MCF 10A (cell line): ENCODE results near the gene YTHDF1. TPM values are rescaled to one million over a fixed set of nuclear protein-coding genes. Genes with fewer than 3 reads are reported as not detected.

Experiments used
- BruUV-seq: library from RNA; stranded (reverse); fragments of 400-500 nt; replicated peaks from 2 replicates; lab custom pipeline; 2021; lab: Mats Ljungman, UMichigan
- CTCF ChIA-PET: fragments of 300-600 bp; sonication (Branson Sonifier 250); formaldehyde crosslinking; extraction: SDS; loops from one replicate; lab custom pipeline; 2021; ENCODE audit warnings: antibody characterized with exemption, inconsistent platforms; lab: Yijun Ruan, JAX
- POLR2A ChIA-PET: fragments of 300-600, 350-650 bp; sonication (Branson Sonifier 250); formaldehyde crosslinking; extraction: SDS; loops from one replicate; lab custom pipeline; 2020; ENCODE audit warnings: antibody characterized with exemption, inconsistent platforms; lab: Yijun Ruan, JAX
- DNase-seq: peaks from one replicate; pipeline ENCODE4 v3.0.0-alpha.2; 2018; ENCODE audit not compliant: unreplicated experiment
- H3K27ac Mint-ChIP-seq: one replicate; pipeline ENCODE4 v1.8.0; 2022; ENCODE audit warnings: mild to moderate bottlenecking, low read depth, mixed read lengths; ENCODE audit not compliant: unreplicated experiment
- H3K27me3 Mint-ChIP-seq: one replicate; pipeline ENCODE4 v1.8.0; 2022; ENCODE audit warnings: mixed read lengths; ENCODE audit not compliant: insufficient read depth, unreplicated experiment
- H3K36me3 Mint-ChIP-seq: one replicate; pipeline ENCODE4 v1.8.0; 2022; ENCODE audit warnings: mild to moderate bottlenecking, moderate library complexity, mixed read lengths; ENCODE audit not compliant: insufficient read depth, unreplicated experiment
- H3K4me1 Mint-ChIP-seq: one replicate; pipeline ENCODE4 v1.8.0; 2022; ENCODE audit warnings: mixed read lengths; ENCODE audit not compliant: insufficient read depth, unreplicated experiment
- H3K4me3 Mint-ChIP-seq: one replicate; pipeline ENCODE4 v1.8.0; 2022; ENCODE audit warnings: mild to moderate bottlenecking, moderate library complexity, mixed read lengths; ENCODE audit not compliant: unreplicated experiment
- H3K9me3 Mint-ChIP-seq: one replicate; pipeline ENCODE4 v1.8.0; 2022; ENCODE audit warnings: mixed read lengths; ENCODE audit not compliant: unreplicated experiment
- intact Hi-C: fragments of 100-400 bp; cut with micrococcal nuclease; formaldehyde crosslinking; loops from 2 replicates; pipeline ENCODE4 v1.14.1; 2022
- total RNA-seq: library from RNA; stranded (reverse); gene quantifications from 2 replicates; pipeline ENCODE4 v1.2.3, GENCODE V29; 2022
- TF ChIP-seq, protein P1 (sequence below): fragments of 200-600 bp; IDR thresholded peaks from one replicate; pipeline ENCODE4 v1.8.0; 2022; ENCODE audit warnings: antibody characterized with exemption, mild to moderate bottlenecking; ENCODE audit not compliant: unreplicated experiment

YTHDF1 gene
- total RNA-seq, 1 experiment from 2014 or later = 49.5 TPM

DNA sequence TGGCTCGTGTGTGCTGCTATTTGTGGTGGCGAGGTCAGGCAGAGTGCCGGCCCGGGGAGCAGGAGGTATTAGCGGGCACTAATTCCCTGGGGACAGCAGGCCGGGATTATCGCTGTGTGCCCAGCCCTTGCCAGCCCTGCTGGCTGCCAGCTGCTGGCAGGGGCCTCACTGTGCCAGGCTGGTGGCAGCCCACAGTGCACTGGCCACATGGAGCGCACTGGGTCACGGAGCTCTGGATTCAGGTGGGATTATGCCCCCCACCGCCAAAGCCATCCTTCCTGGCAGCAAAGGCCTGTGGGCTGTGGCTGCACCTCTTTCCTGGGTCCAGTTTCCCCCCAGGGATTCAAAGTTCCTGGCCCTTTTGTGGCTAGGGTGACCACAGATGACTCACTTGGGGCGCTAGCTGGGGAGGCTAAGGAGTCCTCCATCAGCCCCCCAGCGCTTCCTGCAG lies 59.7 kb downstream of the YTHDF1 start:
- H3K9me3 Mint-ChIP-seq = no peaks in the 10 kb centered on the region
- no peaks in the 10 kb centered on the region for H3K4me1 Mint-ChIP-seq
- CTCF ChIA-PET = no interaction called here
- no peaks in the 10 kb centered on the region for H3K36me3 Mint-ChIP-seq
- peaks cover 73% of the 10 kb centered on the region for H3K27me3 Mint-ChIP-seq
- H3K4me3 Mint-ChIP-seq = no peak overlapping the region
- H3K27ac Mint-ChIP-seq = no peak overlapping the region
- BruUV-seq = no TSS peak
- DNase-seq = no peak
- intact Hi-C loops = no loop called here
- POLR2A ChIA-PET = no interaction called here
- TF ChIP-seq, protein P1, sequence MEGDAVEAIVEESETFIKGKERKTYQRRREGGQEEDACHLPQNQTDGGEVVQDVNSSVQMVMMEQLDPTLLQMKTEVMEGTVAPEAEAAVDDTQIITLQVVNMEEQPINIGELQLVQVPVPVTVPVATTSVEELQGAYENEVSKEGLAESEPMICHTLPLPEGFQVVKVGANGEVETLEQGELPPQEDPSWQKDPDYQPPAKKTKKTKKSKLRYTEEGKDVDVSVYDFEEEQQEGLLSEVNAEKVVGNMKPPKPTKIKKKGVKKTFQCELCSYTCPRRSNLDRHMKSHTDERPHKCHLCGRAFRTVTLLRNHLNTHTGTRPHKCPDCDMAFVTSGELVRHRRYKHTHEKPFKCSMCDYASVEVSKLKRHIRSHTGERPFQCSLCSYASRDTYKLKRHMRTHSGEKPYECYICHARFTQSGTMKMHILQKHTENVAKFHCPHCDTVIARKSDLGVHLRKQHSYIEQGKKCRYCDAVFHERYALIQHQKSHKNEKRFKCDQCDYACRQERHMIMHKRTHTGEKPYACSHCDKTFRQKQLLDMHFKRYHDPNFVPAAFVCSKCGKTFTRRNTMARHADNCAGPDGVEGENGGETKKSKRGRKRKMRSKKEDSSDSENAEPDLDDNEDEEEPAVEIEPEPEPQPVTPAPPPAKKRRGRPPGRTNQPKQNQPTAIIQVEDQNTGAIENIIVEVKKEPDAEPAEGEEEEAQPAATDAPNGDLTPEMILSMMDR = no peak

DNA sequence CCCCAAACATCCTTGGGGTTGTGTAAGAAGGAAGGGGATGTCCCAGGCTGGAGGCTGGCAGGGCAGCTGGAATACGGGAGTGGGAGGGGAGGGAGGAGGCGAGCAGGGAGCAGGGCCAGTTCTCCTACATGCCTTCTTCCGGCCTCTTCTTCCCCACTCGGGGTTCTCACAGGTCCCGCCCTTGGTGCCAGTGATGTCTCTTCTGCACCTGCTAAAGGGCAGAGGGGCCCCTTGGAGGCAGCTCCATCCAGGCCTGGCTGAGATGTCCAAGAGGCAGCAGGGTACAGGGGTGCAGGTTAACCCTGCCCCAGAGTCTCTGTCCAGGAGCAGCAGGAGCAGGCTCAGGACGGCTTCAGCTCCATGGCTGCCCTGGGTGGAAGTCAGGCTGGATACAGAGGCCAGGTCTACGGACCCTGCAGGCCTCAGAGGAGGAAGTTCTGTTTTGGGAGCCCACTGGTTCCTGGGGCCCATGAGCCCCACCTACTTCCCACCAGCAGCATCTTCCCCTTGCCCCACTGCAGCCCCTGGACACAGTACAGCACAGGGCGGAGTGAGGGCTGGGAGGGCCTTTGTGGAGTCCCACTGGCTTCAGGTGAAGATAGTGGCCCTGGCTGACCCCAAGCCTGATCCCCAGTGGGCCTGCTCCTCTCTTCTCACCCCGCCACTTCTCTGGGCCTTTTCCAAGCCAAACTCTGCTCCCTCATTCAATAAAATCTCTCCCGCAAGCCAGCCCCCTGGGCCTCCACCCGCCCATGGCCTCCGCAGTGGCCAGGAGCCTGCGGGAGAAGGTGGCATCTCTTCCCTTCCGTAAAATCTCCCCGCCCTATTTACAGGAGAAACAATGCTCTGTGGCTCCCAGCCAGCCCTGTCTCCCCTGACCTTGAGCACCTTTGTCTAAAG lies 60.4 kb downstream of the YTHDF1 start:
- Mint-ChIP-seq H3K27me3 (peaks cover 66% of the 10 kb centered on the region), H3K4me1 (no peaks in the 10 kb centered on the region), H3K27ac (no peak overlapping the region), H3K4me3 (no peak overlapping the region), H3K9me3 (no peaks in the 10 kb centered on the region), H3K36me3 (no peaks in the 10 kb centered on the region)
- TF ChIP-seq, protein P1 = no peak
- POLR2A ChIA-PET = no interaction called here
- DNase-seq = no peak
- CTCF ChIA-PET = no interaction called here
- intact Hi-C loops = no loop called here
- BruUV-seq = no TSS peak

DNA sequence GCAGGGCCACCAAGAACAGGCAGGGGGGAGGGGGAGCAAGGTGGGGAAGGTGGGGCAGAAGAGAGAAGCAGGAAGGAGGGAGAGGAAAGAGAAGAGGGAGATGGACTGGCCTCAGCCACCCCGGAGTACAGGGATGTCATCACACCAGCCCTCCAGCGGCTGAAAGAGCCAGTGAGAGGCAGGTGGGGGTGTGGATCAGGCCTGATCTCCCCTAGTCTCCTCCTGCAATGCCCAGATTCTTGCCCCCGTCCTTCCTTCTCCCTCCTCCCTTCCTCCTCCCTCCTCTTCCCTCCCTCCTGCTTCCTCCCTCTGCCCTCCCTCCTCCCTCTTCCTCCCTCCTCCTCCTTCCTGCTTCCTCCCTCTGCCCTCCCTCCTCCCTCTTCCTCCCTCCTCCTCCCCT lies 61.5 kb downstream of the YTHDF1 start:
- Mint-ChIP-seq H3K27me3 (peaks cover 72% of the 10 kb centered on the region), H3K9me3 (peaks cover 7% of the 10 kb centered on the region)
- BruUV-seq = no TSS peak

More for the DNA sequence above, 61.5 kb downstream of the YTHDF1 start:
- Mint-ChIP-seq H3K4me3 (no peak overlapping the region), H3K4me1 (no peaks in the 10 kb centered on the region), H3K27ac (no peak overlapping the region), H3K36me3 (no peaks in the 10 kb centered on the region)
- TF ChIP-seq, protein P1 = no peak
- POLR2A ChIA-PET = no interaction called here
- intact Hi-C loops = no loop called here
- no peak for DNase-seq
- CTCF ChIA-PET = no interaction called here
